ENCODE measurements around the gene FBXL19.

FBXL19 gene

DNA sequence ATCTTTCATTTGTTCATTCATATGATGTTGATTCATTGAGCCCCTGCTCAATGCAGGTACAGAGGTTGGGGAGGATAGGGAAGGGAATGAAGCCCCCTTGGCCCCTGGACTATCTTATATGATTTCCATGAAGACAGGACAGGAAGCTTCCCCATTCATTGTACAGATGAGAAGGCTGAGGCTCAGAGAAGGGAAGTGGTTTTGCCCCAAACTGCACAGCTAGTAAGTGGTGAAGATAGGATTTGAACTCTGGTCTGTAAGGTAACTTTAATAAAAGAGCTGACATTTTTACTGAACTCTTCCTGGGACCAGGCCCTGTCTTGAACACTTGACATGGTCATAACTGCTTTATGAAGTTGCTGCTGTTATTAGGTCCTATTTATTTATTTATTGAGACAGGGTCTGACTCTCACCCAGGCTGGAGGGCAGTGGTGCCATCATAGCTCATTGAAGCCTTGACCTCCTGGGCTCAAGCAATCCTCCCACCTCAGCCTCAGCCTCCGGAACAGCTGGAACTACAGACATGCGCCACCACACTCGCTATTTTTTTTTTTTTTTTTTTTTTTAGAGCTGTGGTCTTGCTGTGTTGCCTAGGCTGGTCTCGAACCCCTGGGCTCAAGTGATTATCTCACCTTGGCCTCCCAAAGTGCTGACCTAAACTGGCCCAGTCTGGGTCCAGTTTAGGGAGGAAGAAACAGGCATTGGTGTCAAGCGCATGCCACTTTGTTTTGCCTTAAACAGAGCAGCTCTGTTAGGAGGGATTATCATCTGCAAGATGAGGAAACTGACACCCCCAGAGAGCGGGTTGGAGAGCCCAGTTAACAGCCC is 22.0 kb upstream of the FBXL19 start:
- Mint-ChIP-seq H3K27me3 (no peaks in the 10 kb centered on the region), H3K4me3 (peak overlapping the region; percentile 61 to 75), H3K36me3 (ENCODE audit: insufficient read depth) (peaks cover 10% of the 10 kb centered on the region), H3K27ac (peak overlapping the region; percentile 51 to 54), H3K9me3 (peaks cover 3 to 7% of the 10 kb centered on the region in 2 donors), H3K4me1 (ENCODE audit: low read depth in 2 of 2) (peaks cover 24 to 28% of the 10 kb centered on the region in 2 donors)
- ATAC-seq (replicated peaks), result no peak
- no peak for DNase-seq

DNA sequence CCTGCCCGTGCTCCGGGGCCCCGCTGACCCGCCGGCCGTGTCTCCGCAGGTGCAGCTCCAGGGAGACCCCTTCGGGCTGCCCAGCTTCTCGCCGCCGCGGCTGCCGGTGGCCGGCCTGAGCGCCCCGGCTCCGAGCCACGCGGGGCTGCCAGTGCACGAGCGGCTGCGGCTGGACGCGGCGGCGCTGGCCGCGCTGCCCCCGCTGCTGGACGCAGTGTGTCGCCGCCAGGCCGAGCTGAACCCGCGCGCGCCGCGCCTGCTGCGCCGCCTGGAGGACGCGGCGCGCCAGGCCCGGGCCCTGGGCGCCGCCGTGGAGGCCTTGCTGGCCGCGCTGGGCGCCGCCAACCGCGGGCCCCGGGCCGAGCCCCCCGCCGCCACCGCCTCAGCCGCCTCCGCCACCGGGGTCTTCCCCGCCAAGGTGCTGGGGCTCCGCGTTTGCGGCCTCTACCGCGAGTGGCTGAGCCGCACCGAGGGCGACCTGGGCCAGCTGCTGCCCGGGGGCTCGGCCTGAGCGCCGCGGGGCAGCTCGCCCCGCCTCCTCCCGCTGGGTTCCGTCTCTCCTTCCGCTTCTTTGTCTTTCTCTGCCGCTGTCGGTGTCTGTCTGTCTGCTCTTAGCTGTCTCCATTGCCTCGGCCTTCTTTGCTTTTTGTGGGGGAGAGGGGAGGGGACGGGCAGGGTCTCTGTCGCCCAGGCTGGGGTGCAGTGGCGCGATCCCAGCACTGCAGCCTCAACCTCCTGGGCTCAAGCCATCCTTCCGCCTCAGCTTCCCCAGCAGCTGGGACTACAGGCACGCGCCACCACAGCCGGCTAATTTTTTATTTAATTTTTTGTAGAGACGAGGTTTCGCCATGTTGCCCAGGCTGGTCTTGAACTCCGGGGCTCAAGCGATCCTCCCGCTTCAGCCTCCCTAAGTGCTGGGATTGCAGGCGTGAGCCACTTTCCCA is 21.1 kb upstream of the FBXL19 start:
- Mint-ChIP-seq H3K27me3 (no peaks in the 10 kb centered on the region), H3K4me3 (peak overlapping the region; percentile 93 to 94), H3K36me3 (ENCODE audit: insufficient read depth) (peaks cover 5% of the 10 kb centered on the region), H3K9me3 (peaks cover 3 to 7% of the 10 kb centered on the region in 2 donors), H3K4me1 (ENCODE audit: low read depth in 2 of 2) (peaks cover 20 to 22% of the 10 kb centered on the region in 2 donors), H3K27ac (peak overlapping the region; percentile 90 to 94)
- DNase-seq (peak; percentile 39 to 56 (median 55)), ATAC-seq (replicated peaks) (peak; percentile 92)

DNA sequence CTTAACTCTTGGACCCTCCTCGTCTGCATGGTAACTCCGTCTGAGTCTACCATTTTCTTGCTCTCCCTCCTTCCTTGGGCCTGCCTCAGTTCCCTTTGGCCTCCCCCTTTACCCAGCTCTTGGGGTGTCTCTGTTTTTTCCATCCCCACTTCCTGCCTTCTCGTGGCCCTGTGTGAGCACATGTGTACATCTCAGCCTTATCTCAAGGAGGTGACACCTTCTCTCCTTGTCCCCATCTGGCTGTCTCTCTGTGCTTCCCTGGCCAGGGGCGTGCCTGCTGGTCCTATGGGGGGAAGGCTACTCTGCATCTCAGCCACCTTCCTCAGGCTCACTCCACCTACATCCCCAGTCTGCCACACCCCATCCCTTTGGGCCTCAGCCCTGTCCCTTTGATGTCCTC is 20.4 kb upstream of the FBXL19 start:
- DNase-seq (no peak), ATAC-seq (replicated peaks) (no peak)
- H3K4me3 Mint-ChIP-seq, result peak overlapping the region; percentile 93 to 94
- peaks cover 5% of the 10 kb centered on the region for H3K36me3 Mint-ChIP-seq (ENCODE audit: insufficient read depth)
- peak overlapping the region; percentile 90 to 94 for H3K27ac Mint-ChIP-seq
- H3K4me1 Mint-ChIP-seq (ENCODE audit: low read depth in 2 of 2), result peaks cover 27 to 28% of the 10 kb centered on the region in 2 donors
- no peaks in the 10 kb centered on the region for H3K27me3 Mint-ChIP-seq
- peaks cover 3 to 7% of the 10 kb centered on the region in 2 donors for H3K9me3 Mint-ChIP-seq

DNA sequence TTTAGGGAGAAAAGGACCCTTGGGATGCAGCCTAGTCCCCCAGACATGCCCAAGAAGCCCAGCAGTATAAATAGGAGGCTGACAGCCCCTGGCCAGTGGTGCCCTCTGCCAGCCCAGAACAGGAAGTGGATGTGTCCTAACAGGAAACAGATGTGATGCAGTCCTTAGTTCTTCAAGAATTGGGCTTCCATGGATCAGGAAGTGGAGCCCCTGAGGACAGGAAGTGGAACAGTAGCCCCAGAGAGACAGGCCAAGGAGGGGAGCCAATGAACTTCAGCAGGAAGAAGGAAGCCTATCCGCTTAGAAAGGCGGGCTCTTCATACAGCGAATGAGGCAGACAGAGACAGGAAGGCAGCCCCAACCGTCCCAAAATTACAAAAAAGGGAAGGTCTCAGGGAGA is 19.8 kb upstream of the FBXL19 start:
- Mint-ChIP-seq H3K36me3 (ENCODE audit: insufficient read depth) (peaks cover 5% of the 10 kb centered on the region), H3K4me3 (peak overlapping the region; percentile 93 to 94), H3K9me3 (peaks cover 3 to 7% of the 10 kb centered on the region in 2 donors), H3K27ac (peak overlapping the region in 1 of 2 donors; percentile 94), H3K27me3 (no peaks in the 10 kb centered on the region), H3K4me1 (ENCODE audit: low read depth in 2 of 2) (peaks cover 27 to 29% of the 10 kb centered on the region in 2 donors)
- DNase-seq (no peak), ATAC-seq (replicated peaks) (no peak)

DNA sequence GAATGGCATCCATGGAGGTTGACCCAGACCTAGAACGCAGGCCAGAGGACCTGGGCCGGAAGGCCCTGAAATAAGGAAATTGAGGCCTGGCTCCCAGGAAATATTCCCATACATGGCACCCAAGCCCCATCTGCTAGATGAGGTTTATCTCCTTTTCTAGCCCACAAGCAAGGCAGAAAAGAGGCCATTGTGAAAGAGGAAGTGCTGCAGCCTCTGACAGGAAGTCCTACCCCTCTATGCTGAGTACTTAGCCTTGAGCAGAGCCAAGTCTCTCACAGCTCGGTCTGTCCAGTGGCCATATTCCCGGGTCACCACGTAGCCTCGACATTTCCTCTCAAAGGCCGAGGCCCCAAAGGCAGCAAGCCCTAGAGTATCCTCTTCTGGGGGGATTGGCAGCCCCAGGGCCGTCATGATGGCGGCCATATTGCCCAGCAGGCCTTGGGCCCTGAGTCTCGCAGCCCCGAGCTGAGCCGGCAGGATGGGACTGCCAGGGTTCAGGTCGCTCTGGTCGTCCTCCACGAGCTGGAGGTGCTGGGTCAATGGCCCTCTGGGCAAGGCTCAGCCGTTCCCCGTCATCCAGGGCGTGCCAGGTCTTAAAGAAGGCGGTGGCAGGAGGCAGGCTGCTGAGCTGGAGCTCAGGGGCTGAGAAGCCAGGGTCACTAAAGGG is 19.1 kb upstream of the FBXL19 start:
- ATAC-seq (replicated peaks) (no peak), DNase-seq (no peak)
- Mint-ChIP-seq H3K27ac (peak overlapping the region in 1 of 2 donors; percentile 94), H3K4me1 (ENCODE audit: low read depth in 2 of 2) (peaks cover 27 to 29% of the 10 kb centered on the region in 2 donors), H3K27me3 (no peaks in the 10 kb centered on the region), H3K36me3 (ENCODE audit: insufficient read depth) (peaks cover 7% of the 10 kb centered on the region), H3K4me3 (no peak overlapping the region), H3K9me3 (peaks cover 3 to 7% of the 10 kb centered on the region in 2 donors)

DNA sequence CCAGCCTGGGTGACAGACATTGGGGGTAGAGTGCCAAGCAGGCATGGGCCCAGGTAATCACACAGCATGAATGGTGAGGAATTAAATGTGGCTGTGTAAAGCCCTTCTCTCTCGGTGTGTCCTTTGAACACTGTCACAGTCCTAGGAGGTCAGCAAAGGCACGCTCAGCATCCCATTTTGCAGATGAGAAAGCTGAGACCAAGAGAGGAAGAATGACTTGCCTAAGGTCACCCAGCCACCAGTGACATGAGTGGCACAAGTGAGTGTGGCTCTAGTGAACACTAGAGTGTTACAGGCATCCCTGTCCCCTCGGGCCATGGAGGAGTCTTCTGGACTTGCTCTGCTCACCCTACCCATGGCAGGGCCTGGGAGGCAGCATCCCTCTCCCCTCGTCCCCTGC is 16.3 kb upstream of the FBXL19 start:
- H3K4me1 Mint-ChIP-seq (ENCODE audit: low read depth in 2 of 2), result peaks cover 21% of the 10 kb centered on the region in 2 donors
- H3K9me3 Mint-ChIP-seq, result peaks cover 3 to 7% of the 10 kb centered on the region in 2 donors
- ATAC-seq (replicated peaks) (no peak), DNase-seq (no peak)
- no peaks in the 10 kb centered on the region for H3K27me3 Mint-ChIP-seq
- H3K36me3 Mint-ChIP-seq (ENCODE audit: insufficient read depth), result peaks cover 8% of the 10 kb centered on the region
- H3K4me3 Mint-ChIP-seq, result no peak overlapping the region
- H3K27ac Mint-ChIP-seq, result no peak overlapping the region

DNA sequence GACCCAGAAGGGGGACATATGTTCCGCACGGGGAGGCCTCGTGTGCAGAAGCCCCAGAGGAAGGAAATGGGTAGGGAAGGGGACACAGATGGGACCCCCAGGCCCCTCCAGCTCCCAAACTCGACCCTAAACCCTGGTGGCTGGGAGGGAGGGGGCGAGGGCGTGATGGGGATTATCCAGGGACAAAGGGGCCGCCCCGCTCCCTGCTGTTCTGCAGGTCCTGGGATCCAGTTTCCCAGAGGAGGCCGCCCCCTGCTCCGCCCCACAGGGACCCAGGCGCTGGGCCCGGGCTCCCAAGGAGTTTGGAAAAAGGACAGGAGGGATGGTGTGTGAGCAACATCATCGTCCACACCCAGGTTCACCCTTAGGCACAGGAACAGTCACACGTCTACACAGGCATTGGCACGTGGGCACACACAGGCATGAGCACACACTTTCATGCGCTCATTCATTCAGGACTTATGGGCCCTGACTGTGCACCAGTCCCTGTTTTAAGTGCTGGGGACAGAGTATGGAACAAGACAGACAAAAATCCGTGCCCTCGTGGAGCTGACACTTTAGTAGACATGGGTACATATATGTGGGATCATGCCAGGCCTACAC is 12.8 kb upstream of the FBXL19 start:
- Mint-ChIP-seq H3K27ac (no peak overlapping the region), H3K9me3 (no peaks in the 10 kb centered on the region), H3K27me3 (no peaks in the 10 kb centered on the region), H3K36me3 (ENCODE audit: insufficient read depth) (peaks cover 3% of the 10 kb centered on the region), H3K4me1 (ENCODE audit: low read depth in 2 of 2) (peaks cover 7 to 9% of the 10 kb centered on the region in 2 donors), H3K4me3 (no peak overlapping the region)
- no peak for DNase-seq
- ATAC-seq (replicated peaks), result no peak

DNA sequence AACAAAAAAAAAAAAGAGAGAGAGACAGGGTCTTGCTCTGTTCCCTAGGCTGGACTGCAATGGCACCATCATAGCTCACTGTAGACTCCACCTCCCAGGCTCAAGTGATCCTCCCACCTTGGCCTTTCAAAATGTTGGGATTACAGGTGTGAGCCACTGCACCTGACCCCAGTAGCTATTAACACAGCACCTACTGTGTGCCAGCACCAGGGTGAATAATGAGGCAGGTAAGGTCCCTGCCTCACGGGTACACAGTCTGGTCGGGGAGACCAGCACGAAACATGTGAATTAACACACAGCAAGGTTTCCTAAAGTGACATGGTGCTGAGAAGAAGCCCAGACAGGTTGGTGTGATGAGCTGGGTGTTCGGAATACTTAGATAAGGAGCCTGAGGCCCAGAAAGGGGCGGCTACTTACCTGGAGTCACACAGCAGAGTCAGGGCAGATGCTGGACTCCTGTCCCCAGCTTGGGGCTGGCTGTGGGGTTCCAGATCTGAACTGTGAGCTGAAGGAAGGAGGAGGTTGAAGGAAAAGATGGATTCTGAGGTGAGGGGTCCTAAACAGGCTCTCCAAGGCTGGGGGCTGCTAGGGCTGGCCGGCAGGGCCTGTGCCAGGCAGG is 10.5 kb upstream of the FBXL19 start:
- no peaks in the 10 kb centered on the region for H3K27me3 Mint-ChIP-seq

DNA sequence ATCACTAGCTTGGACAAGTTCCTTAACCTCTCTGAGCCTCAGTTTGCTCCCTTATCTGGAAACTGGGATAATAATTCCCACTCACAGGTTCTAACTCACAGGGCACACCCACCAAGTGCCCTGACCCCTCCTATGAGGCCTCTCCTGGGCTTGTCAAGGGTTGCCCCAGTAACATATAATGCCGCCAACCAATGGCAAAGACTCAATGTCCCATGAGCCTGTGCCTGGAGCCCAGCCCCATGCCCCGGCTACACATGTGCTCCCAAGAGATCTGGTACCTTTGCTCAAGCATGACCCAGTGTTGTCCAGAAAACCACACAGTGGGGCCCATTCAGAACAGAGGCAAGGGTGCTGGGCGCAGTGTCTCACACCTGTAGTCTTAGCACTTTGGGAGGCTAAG is 8.5 kb upstream of the FBXL19 start:
- Mint-ChIP-seq H3K27me3 (no peaks in the 10 kb centered on the region), H3K27ac (no peak overlapping the region), H3K9me3 (no peaks in the 10 kb centered on the region), H3K4me1 (ENCODE audit: low read depth in 2 of 2) (no peaks in the 10 kb centered on the region), H3K4me3 (no peak overlapping the region), H3K36me3 (ENCODE audit: insufficient read depth) (no peaks in the 10 kb centered on the region)
- no peak for ATAC-seq (replicated peaks)
- no peak for DNase-seq

More for the DNA sequence above, 10.5 kb upstream of the FBXL19 start:
- DNase-seq, result no peak
- Mint-ChIP-seq H3K4me1 (ENCODE audit: low read depth in 2 of 2) (peaks cover 1% of the 10 kb centered on the region in 2 donors), H3K9me3 (no peaks in the 10 kb centered on the region), H3K4me3 (no peak overlapping the region), H3K27ac (no peak overlapping the region), H3K36me3 (ENCODE audit: insufficient read depth) (peaks cover 3% of the 10 kb centered on the region)
- no peak for ATAC-seq (replicated peaks)

DNA sequence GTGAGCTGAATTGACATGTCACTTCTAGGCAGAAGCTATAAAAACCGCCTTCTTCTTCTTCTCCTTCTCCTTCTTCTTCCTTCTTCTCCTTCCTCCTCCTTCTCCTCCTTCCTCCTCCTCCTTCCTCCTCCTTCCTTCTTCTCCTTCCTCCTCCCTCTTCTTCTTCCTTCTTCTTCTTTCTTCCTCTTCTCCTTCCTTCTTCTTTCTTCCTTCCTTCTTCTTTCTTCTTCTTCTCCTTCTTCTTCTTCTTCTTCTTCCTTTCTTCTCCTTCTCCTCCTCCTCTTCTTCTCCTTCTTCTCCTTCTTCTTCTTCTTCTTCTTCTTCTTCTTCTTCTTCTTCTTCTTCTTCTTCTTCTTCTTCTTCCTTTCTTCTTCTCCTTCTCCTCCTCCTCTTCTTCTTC is 4.8 kb upstream of the FBXL19 start:
- no peak for DNase-seq
- Mint-ChIP-seq H3K4me1 (ENCODE audit: low read depth in 2 of 2) (peaks cover 7 to 8% of the 10 kb centered on the region in 2 donors), H3K9me3 (no peaks in the 10 kb centered on the region), H3K27ac (no peak overlapping the region), H3K36me3 (ENCODE audit: insufficient read depth) (peaks cover 13% of the 10 kb centered on the region), H3K27me3 (no peaks in the 10 kb centered on the region), H3K4me3 (no peak overlapping the region)
- no peak for ATAC-seq (replicated peaks)

DNA sequence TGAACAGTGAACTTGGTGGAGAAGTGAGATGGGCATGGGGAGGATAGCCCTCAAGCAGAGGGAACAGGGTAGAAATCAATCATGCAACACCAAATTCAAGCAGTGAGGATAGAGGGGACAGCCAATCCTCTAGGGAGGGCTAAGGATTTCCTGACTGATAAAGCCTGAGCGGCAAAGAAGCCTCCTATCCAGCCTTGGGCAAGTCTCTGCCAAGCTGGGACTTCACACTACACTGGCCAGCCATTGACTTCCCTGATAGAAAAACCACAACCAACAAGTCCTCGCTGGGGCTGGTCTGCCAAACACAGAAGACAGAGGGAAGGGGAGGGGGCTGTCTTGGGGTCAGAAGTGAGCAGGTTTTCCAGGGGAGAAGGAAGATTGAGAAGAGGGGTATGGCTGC is 2.5 kb upstream of the FBXL19 start:
- Mint-ChIP-seq H3K36me3 (ENCODE audit: insufficient read depth) (peaks cover 15% of the 10 kb centered on the region), H3K9me3 (no peaks in the 10 kb centered on the region), H3K4me3 (peak overlapping the region; percentile 92 to 95), H3K27ac (no peak overlapping the region), H3K27me3 (no peaks in the 10 kb centered on the region), H3K4me1 (ENCODE audit: low read depth in 2 of 2) (peaks cover 17 to 18% of the 10 kb centered on the region in 2 donors)
- no peak for DNase-seq
- no peak for ATAC-seq (replicated peaks)

DNA sequence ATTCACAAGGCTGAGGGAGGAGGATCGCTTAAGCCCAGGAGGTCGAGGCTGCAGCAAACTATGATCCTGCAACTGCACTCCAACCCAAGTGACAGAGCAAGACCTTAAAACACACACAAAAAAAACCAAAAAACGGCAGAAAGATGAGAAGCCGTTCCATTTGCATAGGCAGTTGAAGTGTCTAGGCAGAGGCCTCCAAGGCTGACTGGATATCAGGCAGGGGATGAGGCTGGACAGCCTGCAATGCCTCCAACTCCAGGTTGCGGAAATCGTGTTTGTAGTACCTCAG is 2.0 kb upstream of the FBXL19 start:
- Mint-ChIP-seq H3K4me1 (ENCODE audit: low read depth in 2 of 2) (peaks cover 22% of the 10 kb centered on the region in 2 donors), H3K27ac (peak overlapping the region; percentile 96 to 99), H3K4me3 (peak overlapping the region; percentile 92 to 95), H3K9me3 (no peaks in the 10 kb centered on the region), H3K27me3 (no peaks in the 10 kb centered on the region), H3K36me3 (ENCODE audit: insufficient read depth) (peaks cover 17% of the 10 kb centered on the region)
- DNase-seq, result no peak
- ATAC-seq (replicated peaks), result no peak
